PFSK-1 (cell line): Measurements from ENCODE around the gene C4orf51.

ENCODE experiments used
- FOXP2 ChIP-seq: optimal IDR thresholded peaks from 2 replicates; pipeline ENCODE3; 2011; ENCODE audit warnings: borderline replicate concordance, control low read depth, inconsistent platforms; ENCODE audit not compliant: insufficient read depth; ENCODE audit errors: extremely low read length, extremely low read depth
- POLR2AphosphoS5 ChIP-seq: IDR thresholded peaks from 2 replicates; pipeline ENCODE4 v1.6.1; 2012; ENCODE audit warnings: low read depth, mild to moderate bottlenecking, control low read depth, low read length, moderate library complexity
- REST ChIP-seq, 2 experiments: IDR thresholded peaks; 2 replicates each; pipeline versions ENCODE4 v1.6.1 to v1.8.0; 2011 to 2012; ENCODE audit warnings: low read depth in 2 of 2, low read length in 2 of 2, control low read depth in 1 of 2, inconsistent platforms in 1 of 2, mild to moderate bottlenecking in 1 of 2, moderate library complexity in 1 of 2; ENCODE audit not compliant: insufficient read depth in 1 of 2
- SIN3A ChIP-seq: IDR thresholded peaks from 2 replicates; pipeline ENCODE4 v1.6.1; 2012; ENCODE audit warnings: mild to moderate bottlenecking, low read length, moderate library complexity, borderline replicate concordance; ENCODE audit not compliant: insufficient read depth
- TAF1 ChIP-seq: IDR thresholded peaks from 2 replicates; pipeline ENCODE4 v1.6.1; 2012; ENCODE audit warnings: low read length, control low read depth, borderline replicate concordance; ENCODE audit not compliant: insufficient read depth

DNA sequence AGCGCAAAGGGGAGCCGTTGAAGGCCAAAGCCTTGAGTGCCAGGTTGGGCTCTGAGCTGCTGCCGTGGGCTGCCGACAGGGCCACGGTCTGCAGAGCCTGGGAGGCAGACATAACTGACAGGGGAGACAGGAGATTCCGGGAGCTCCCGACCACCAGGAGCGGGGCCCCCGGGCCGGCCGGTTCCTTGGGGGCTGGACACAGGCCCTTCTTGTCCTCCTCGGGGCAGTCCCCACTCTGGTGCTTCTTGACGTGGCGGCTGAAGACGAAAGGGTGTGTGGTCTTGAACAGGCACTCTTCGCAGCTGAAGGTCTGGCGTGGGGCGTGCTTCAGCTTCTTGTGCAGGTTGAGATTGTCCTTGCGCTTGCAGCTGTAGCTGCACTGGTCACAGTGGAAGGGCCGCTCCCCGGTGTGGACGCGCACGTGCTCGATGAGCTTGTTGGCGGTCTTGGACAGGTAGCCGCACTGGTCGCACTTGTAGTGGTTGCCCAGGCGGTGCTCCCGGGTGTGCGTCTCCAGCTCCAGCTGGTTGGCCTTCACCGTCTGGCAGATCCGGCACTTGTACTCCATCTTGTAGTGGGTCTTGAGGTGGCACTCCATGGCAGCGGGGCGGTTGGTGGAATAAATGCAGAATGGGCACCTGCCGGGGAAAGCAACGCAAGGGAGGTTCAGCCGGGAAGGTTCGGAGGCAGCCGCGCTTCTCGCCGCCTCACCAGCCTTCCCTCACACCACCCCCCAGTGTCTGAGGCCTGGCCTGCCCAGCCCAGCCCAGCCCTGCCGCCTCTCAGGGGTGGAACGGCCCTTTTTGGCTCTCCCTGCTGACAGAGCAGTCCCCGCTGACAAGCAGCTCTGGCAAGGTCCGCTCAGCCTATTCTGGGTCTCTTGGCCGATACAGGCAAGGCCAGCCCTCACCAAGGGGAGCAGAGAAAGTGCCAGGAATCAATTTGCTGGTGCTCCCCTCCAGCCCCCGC is 81.3 kb downstream of the C4orf51 start:
- no peak for TF ChIP-seq REST (IDR thresholded peaks at IDR 0.05; ENCODE audit: insufficient read depth in 1 of 2, low read depth in 2 of 2, low read length in 2 of 2)
- TF ChIP-seq SIN3A = no peak
- no peak for TF ChIP-seq TAF1
- no peak for TF ChIP-seq POLR2AphosphoS5
- TF ChIP-seq FOXP2 = no peak
